GM19452 (cell line): Measurements from ENCODE around the gene PXK.

Experiments used
- ATAC-seq: cut with Tn5 transposase; IDR thresholded peaks from one replicate; pipeline ENCODE4 v1.9.1; 2021; ENCODE audit not compliant: unreplicated experiment

The PXK gene

DNA sequence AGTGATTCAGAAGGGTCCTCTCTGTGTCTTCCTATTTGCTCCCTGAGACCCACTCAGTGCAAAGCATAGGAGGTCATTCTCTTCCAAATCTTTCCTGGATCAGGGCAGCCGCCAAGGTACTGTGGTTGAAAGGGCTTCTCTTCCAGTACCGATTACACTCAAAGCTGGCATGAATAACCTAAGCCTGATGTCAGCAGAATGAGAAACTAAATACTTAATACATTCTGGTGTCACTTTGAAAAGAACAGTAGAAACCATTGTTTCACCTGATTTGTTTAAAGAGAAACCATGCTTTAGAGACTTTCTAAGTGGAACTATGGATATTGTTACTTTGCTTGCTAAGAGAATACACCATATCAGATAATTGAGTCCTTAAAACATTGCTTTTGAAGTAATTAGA is 50.8 kb downstream of the PXK start:
- no peak for ATAC-seq

- ATAC-seq = no peak
Measured at GRCh38 chr3:58383904-58384303, 51.2 kb downstream of the PXK start.

DNA sequence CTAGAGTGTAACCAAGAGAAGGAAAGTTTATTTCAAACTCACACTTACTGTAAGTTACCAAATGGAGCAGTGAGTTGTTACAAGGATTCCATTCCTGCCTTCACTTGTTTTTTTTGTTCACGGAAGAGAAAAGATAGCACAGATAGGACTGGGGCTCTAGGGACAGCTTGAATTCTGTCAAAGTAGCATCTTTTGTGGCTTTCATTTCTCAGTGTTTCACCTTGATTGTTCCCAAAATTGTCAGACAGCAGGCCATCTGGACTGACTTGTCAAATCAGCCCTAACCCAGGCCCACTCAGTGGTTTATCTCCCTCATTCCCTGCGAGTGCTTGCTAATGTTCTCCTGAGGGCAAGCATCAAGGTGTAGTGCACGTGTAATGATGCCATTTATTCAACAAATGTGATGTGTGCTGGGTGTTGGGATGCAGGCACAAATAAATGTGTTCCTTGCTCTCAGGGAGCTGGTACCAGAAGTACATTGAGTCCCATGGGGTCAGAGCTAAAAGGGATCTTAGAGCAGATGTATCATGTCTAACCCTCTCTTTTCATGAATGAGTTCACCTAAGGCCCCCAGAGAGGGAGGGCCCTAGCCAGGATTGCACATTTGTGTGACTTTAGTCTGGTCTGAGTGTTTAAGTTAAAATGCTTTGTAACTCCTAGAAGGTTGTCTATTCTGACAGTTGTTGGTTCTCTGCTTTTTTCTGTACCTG is 51.8 kb downstream of the PXK start:
- ATAC-seq = no peak

DNA sequence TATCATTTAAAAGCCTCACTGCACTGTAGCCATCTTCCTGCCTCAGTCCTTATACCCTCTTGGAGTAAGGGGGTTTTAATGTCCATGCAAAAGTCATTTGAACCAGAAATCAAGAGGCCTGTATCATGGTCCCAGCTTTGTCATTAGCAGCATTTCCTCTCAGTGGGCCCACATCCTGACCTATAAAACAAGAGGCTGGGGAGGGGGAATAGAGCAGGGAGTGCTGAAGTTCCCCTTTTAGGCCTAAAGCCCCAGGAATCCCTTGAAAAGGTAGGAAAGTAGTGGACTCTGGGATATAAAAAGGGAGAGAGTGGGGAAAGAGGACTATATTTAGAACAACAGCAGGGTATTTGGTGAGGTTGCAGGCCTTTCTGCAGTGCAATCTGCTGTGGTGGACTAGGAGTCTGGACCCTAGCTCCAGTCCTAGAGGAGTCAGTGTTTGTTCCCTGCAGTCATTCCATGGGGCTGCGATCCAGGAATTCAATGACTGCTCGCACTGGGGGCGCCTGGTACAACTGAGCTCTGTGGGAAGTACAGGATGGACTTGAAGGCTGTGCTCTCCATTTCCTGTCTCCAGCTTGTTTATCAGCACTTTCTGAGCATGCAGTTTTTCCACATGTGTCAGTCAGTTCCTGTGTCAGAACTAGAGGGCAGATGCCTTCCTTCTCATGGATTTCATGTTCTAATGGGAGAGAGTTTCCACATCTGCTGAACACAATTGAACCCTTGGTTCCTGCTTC is 54.1 kb downstream of the PXK start:
- no peak for ATAC-seq

DNA sequence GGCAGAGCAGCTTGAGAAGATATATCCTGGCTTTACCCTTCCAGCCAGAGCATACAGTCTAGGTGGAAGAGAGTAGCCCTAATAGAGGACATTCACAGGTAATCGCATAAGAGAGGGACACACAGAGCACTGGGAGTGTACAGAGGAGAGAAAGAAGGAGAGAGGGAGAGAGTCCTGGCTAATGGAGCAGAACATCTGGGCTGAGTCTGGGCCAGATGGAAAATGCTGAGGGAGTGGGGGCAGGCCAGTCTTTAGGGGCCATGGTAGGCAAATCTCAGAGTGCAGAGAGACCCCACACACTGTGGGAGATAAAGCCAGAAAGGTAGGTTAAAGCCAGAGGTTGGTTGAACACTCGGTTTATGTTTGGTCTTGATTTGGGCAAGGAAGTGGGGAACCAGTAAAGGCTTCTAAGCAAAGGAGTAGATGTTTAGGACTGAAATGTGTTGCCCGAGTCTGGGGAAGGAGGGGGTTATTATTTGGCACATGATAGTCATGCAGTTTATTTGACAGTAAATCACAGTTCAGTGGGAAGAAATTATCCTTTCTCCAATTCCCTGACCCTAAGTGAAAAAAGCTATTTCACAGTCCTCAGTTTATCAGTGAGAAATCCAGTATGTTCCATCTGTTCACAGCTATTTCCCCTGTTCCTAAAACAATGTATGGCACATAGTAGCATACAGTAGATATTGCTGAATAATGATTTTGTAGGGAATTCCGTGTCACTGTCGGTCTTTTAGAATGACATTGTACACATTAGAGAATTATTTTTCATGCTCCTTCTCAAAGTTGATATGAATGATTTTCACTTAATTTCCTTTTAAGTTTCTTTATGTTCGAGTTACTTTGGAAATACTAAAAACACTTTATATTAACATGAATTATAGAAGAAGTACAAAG is 55.2 kb downstream of the PXK start:
- ATAC-seq = no peak

- no peak for ATAC-seq
Measured at GRCh38 chr3:58388550-58389091, 55.9 kb downstream of the PXK start.

DNA sequence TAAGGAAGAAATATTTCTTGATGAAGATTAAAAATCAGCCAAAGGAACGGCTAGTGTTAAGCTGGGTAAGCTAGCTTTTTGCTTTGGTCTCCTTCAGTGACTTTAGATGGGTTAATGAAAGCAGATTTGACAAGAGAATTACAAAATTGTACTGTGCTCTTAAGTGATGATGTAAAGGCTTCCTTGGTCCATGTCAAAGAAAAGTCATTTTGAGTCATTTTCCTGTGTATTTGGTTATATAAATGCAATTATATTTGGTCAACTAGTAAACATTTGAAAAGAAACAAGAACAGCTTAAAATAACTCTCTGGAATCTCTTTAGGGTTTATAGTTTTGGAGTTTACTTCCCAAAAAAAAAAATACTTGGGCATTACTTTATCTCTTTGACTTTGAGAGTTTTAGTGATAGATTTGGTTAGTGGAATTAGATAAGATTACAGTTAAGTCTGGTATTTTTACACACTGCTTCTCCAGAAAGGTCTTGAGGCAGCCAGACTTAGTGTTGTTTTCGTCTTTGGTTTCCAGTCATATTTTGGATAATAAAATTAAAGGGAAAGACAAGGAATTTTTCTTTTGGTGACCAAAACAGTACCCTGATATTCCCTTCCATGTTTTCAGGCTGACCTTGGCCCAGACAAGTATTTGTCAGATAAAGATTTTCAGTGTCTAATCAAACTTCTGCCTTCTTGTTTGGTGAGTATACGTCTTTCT is 58.6 kb downstream of the PXK start:
- no peak for ATAC-seq

- no peak for ATAC-seq
Measured at GRCh38 chr3:58392181-58392580, 59.5 kb downstream of the PXK start.

DNA sequence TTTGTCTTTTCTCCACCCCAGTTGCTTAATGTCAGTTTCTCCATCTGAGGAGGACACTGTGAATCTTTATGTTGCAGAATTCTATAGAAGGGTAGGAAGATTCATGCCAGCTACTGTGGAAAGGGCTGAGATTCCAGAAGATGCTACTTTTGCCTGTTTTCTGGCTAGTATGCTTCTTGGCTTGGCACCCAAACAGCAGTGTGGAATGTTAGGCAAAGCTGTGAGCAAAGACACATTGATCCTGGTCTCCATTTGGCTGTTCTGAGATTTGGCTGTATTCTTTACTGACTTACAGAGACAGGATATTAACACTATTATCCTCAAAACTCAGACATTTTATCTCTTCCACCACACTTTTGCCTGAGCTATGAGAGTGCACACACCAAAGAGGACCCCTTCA is 61.6 kb downstream of the PXK start:
- ATAC-seq = no peak

- ATAC-seq = no peak
Measured at GRCh38 chr3:58398669-58399333, 66.1 kb downstream of the PXK start.

GRCh38 chr3:58403513-58404109 is 70.9 kb downstream of the PXK start:
- no peak for ATAC-seq

GRCh38 chr3:58404396-58404795 is 71.7 kb downstream of the PXK start:
- no peak for ATAC-seq

GRCh38 chr3:58408906-58409305 is 76.2 kb downstream of the PXK start:
- no peak for ATAC-seq

DNA sequence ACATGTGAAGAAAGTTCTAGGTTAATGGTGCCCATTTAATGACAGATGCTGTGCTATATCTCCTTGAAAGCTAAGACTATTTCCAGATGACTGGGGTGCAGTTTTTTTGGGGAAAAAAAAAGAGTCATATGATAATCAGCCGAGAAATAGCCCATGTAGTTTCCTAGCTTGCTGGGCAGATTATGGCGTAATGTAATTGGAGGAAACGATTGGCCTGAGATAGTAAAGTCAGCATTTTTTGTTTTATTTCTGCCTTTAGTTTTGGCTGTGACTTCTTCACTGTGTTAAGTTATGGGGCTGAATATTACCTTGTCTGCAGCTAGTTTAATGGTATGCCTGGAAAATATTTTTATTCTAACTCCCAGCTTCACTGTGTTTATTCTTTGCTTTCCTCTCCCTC is 77.0 kb downstream of the PXK start:
- ATAC-seq = no peak

GRCh38 chr3:58411036-58411435 is 78.3 kb downstream of the PXK start:
- no peak for ATAC-seq

DNA sequence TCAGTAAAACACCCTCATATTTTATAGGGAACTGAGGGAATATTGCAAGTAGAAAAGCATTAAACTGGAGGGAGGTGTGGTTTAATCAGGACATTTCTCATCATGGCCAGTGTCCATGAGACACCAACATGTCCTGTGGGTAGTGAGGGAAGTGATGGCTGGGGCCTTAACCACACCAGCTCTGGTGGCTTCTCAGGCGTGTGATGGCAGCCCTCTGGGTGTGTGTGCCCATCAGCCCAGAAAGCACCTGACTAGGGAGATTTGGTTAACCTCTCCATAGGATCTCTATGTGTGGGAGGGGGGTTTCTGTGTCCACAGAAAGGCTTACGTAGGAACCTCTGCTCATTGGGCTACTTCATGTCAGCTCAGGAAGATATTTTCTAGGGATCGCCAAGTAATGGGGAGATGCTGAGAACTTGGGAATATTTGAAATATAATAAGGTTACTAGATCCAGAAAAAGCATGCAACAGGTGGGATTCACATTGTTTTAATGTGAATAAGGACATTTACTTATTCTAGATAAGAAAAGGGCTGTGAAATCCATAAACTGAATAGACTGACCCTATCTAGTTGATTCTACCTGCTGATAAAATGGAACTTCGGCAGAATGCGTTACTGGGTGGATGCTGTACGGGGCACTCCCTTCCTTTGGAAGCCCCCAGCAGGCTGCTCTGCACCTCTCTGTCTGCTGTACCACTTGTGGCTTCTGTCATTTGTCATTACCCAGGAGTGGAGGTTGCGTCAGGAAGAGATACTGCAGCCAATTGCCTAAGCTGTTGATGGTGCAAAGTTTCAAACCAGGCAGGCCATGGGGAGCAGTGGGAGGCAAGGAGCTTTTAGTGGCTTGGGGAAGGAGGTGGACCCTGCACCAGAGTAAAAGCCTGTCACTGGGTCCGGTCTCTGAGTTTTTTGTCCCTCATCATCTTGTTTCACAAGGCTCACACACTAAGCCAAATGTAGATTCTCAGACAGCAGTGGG is 79.4 kb downstream of the PXK start:
- no peak for ATAC-seq

- ATAC-seq = no peak
Measured at GRCh38 chr3:58414538-58415197, 82.0 kb downstream of the PXK start.

- ATAC-seq = no peak
Measured at GRCh38 chr3:58416191-58416590, 83.5 kb downstream of the PXK start.
